ENCODE data around the gene TRAPPC1.

- TF ChIP-seq CTCF (conservative IDR thresholded peaks at IDR 0.05; ENCODE audit: low read depth, low read length): no peak
- TF ChIP-seq EZH2 (IDR thresholded peaks at IDR 0.05; ENCODE audit: borderline replicate concordance, low read depth, low read length, poor library complexity, severe bottlenecking): no peak
Measured at GRCh38 chr17:7974638-7975131, 42.9 kb upstream of the TRAPPC1 start.
